Ammon's horn (tissue), 1 donor: Measurements from ENCODE around the gene CD300C.
"Not testable (repeated sequence)": the region's sequence is repeated elsewhere in the genome, so short reads cannot be mapped to it uniquely, and the experiment has no call there.

Experiments
- DNase-seq: peaks from one replicate; pipeline ENCODE4 v3.0.0-alpha.2; 2016; ENCODE audit warnings: low spot score

CD300C gene

GRCh38 chr17:74531231-74531761, 14.6 kb downstream of the CD300C start, which contains the start of gene CD300LB:
TSS of gene CD300LB (minus strand) at chr17:74531475. CDS start at chr17:74531350, 125 bp downstream.
- no peak for DNase-seq

- no peak for DNase-seq
Observed at GRCh38 chr17:74530831-74531150, 15.1 kb downstream of the CD300C start.

GRCh38 chr17:74529243-74529642, 16.7 kb downstream of the CD300C start:
- DNase-seq: no peak

GRCh38 chr17:74528491-74529199, 17.3 kb downstream of the CD300C start:
- peak; percentile 70 for DNase-seq

GRCh38 chr17:74527756-74528155, 18.2 kb downstream of the CD300C start:
- no peak for DNase-seq

- no peak for DNase-seq
Observed at GRCh38 chr17:74527081-74527480, 18.8 kb downstream of the CD300C start.

- no peak for DNase-seq
Observed at GRCh38 chr17:74526681-74527080, 19.2 kb downstream of the CD300C start.

- no peak for DNase-seq
Observed at GRCh38 chr17:74525781-74526288, 20.1 kb downstream of the CD300C start.

GRCh38 chr17:74525465-74525725, 20.5 kb downstream of the CD300C start:
- no peak for DNase-seq

GRCh38 chr17:74524653-74525464, 21.1 kb downstream of the CD300C start:
- DNase-seq: no peak

- no peak for DNase-seq
Observed at GRCh38 chr17:74523308-74523707, 22.6 kb downstream of the CD300C start.

GRCh38 chr17:74522381-74523105, 23.4 kb downstream of the CD300C start:
- no peak for DNase-seq

GRCh38 chr17:74521701-74522201, 24.2 kb downstream of the CD300C start:
- peak; percentile 58 for DNase-seq

GRCh38 chr17:74520790-74521480, 25.0 kb downstream of the CD300C start:
- peak; percentile 49 for DNase-seq

- DNase-seq: peak; percentile 62
Observed at GRCh38 chr17:74520016-74520434, 25.9 kb downstream of the CD300C start.

GRCh38 chr17:74518413-74518981, 27.4 kb downstream of the CD300C start:
- DNase-seq: not testable (repeated sequence)

GRCh38 chr17:74516561-74517328, 29.2 kb downstream of the CD300C start:
- DNase-seq: no peak

- no peak for DNase-seq
Observed at GRCh38 chr17:74515941-74516340, 30.0 kb downstream of the CD300C start.

GRCh38 chr17:74514632-74515334, 31.1 kb downstream of the CD300C start:
- no peak for DNase-seq
